OCI-LY7 (cell line): ENCODE data around the gene MAPK12. TPM values are rescaled to one million over a fixed set of nuclear protein-coding genes. Genes with fewer than 3 reads are reported as not detected.

ENCODE experiments used
- BruUV-seq: library from RNA; stranded (reverse); fragments of 400-500 nt; replicated peaks from 2 replicates; lab custom pipeline; 2021; lab: Mats Ljungman, UMichigan
- CTCF ChIA-PET: fragments of 300-600 bp; sonication (Branson Sonifier 250); formaldehyde crosslinking; loops from one replicate; lab custom pipeline; 2022; ENCODE audit warnings: antibody characterized with exemption; ENCODE audit not compliant: unreplicated experiment; lab: Charles Lee
- POLR2A ChIA-PET: fragments of 300-600 bp; sonication (Branson Sonifier 250); formaldehyde crosslinking; loops from one replicate; lab custom pipeline; 2022; ENCODE audit warnings: antibody characterized with exemption; lab: Charles Lee
- DNase-seq: peaks from one replicate; pipeline ENCODE4 v3.0.0-alpha.2; 2015; ENCODE audit warnings: low spot score
- H2AFZ ChIP-seq: fragments of 200-600 bp; sonication (generic), shearing (Covaris generic); 2 replicates; pipeline ENCODE4 v1.6.1; 2014; ENCODE audit warnings: mild to moderate bottlenecking, antibody characterized with exemption, low read length, moderate library complexity
- H3K27ac ChIP-seq: fragments of 200-600 bp; sonication (generic); 2 replicates; pipeline ENCODE4 v1.5.1; 2014; ENCODE audit warnings: mixed run types, low read depth, mild to moderate bottlenecking, moderate library complexity, low read length, inconsistent platforms; ENCODE audit not compliant: poor library complexity, severe bottlenecking
- H3K36me3 ChIP-seq: fragments of 200-600 bp; sonication (generic); 2 replicates; pipeline ENCODE4 v1.6.1; 2014; ENCODE audit warnings: mild to moderate bottlenecking, antibody characterized with exemption, low read length, moderate library complexity, mixed read lengths; ENCODE audit not compliant: insufficient read depth
- H3K4me1 ChIP-seq: fragments of 200-600 bp; sonication (generic); 2 replicates; pipeline ENCODE4 v1.5.1; 2014; ENCODE audit warnings: mild to moderate bottlenecking, low read length; ENCODE audit not compliant: insufficient read depth, poor library complexity, severe bottlenecking
- H3K4me2 ChIP-seq: fragments of 200-600 bp; sonication (generic); 2 replicates; pipeline ENCODE4 v1.6.1; 2014; ENCODE audit warnings: mild to moderate bottlenecking, low read length
- H3K4me3 ChIP-seq: fragments of 200-600 bp; sonication (generic); 2 replicates; pipeline ENCODE4 v1.5.1; 2014; ENCODE audit warnings: mild to moderate bottlenecking, low read depth, low read length; ENCODE audit not compliant: poor library complexity, severe bottlenecking
- H3K79me2 ChIP-seq: fragments of 200-600 bp; sonication (generic); 2 replicates; pipeline ENCODE4 v1.6.1; 2016; ENCODE audit warnings: low read depth, mild to moderate bottlenecking, low read length, moderate library complexity, mixed read lengths; ENCODE audit not compliant: insufficient read depth
- H3K9me2 ChIP-seq: fragments of 200-600 bp; sonication (generic); 2 replicates; pipeline ENCODE4 v1.6.1; 2016; ENCODE audit warnings: mild to moderate bottlenecking, low read length, mixed read lengths; ENCODE audit not compliant: insufficient read depth
- H3K9me3 ChIP-seq: fragments of 200-600 bp; sonication (generic); 2 replicates; pipeline ENCODE4 v1.6.1; 2014; ENCODE audit warnings: mild to moderate bottlenecking, mixed run types, low read length, mixed read lengths
- H4K20me1 ChIP-seq: fragments of 200-600 bp; sonication (generic); 2 replicates; pipeline ENCODE4 v1.6.1; 2014; ENCODE audit warnings: mild to moderate bottlenecking, antibody characterized with exemption, low read length, moderate library complexity, mixed read lengths; ENCODE audit not compliant: insufficient read depth
- EZH2phosphoT487 ChIP-seq: fragments of 200-600 bp; sonication (generic); IDR thresholded peaks from 2 replicates; pipeline ENCODE4 v1.6.1; 2018; ENCODE audit warnings: low read depth, borderline replicate concordance, mild to moderate bottlenecking, mixed run types, antibody characterized with exemption, low read length, moderate library complexity, mixed read lengths
- intact Hi-C: fragments of 100-400 bp; cut with micrococcal nuclease; formaldehyde crosslinking; loops from one replicate; pipeline ENCODE4 v1.10.0; 2022; ENCODE audit not compliant: unreplicated experiment
- total RNA-seq, 2 experiments: library from RNA; depleted of rRNA in 1 of 2; stranded (reverse); fragments of >200 nt in 1 of 2; shearing (Covaris generic) in 1 of 2; gene quantifications; 2 replicates each; pipeline ENCODE4 v1.2.3, GENCODE V29; 2014 to 2022
- TF ChIP-seq, protein P1 (sequence below): fragments of 200-600 bp; sonication (generic); conservative IDR thresholded peaks from 2 replicates; pipeline ENCODE4 v1.5.1; 2014; ENCODE audit warnings: mild to moderate bottlenecking, antibody characterized with exemption, low read length, moderate library complexity, mixed read lengths

Gene MAPK12
- total RNA-seq, 2 experiments from 2014 or later = 84.9 to 93.6 TPM

- no peaks in the 10 kb centered on the region for H3K9me3 ChIP-seq
- H3K4me1 ChIP-seq = peaks cover 28% of the 10 kb centered on the region
- H3K36me3 ChIP-seq = peaks cover 37% of the 10 kb centered on the region
- intact Hi-C loops = loop anchor here (5.0 kb wide), 3 partner anchors 89 to 369 kb away; partner anchors contain the start of genes CHKB and PPP6R2
- no TSS peak for BruUV-seq
- H3K27ac ChIP-seq = no peak overlapping the region
- no peaks in the 10 kb centered on the region for H4K20me1 ChIP-seq
- no peak overlapping the region for H2AFZ ChIP-seq
- DNase-seq = no peak
- H3K4me2 ChIP-seq = no peak overlapping the region
- no peaks in the 10 kb centered on the region for H3K9me2 ChIP-seq
- ChIA-PET CTCF (interaction anchor here (0.7 to 1.0 kb wide), 4 partner anchors 27 to 272 kb away, joined by 3 to 6 read pairs (median 4); partner anchors contain the start of gene SCO2), POLR2A (no interaction called here)
- TF ChIP-seq, protein P1, sequence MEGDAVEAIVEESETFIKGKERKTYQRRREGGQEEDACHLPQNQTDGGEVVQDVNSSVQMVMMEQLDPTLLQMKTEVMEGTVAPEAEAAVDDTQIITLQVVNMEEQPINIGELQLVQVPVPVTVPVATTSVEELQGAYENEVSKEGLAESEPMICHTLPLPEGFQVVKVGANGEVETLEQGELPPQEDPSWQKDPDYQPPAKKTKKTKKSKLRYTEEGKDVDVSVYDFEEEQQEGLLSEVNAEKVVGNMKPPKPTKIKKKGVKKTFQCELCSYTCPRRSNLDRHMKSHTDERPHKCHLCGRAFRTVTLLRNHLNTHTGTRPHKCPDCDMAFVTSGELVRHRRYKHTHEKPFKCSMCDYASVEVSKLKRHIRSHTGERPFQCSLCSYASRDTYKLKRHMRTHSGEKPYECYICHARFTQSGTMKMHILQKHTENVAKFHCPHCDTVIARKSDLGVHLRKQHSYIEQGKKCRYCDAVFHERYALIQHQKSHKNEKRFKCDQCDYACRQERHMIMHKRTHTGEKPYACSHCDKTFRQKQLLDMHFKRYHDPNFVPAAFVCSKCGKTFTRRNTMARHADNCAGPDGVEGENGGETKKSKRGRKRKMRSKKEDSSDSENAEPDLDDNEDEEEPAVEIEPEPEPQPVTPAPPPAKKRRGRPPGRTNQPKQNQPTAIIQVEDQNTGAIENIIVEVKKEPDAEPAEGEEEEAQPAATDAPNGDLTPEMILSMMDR = no peak
- TF ChIP-seq EZH2phosphoT487 = no peak
- H3K4me3 ChIP-seq = no peak overlapping the region
- H3K79me2 ChIP-seq = no peaks in the 10 kb centered on the region
Measured at GRCh38 chr22:50253046-50253915, 8.2 kb downstream of the MAPK12 start.

- H3K36me3 ChIP-seq = peaks cover 31% of the 10 kb centered on the region
- H2AFZ ChIP-seq = no peak overlapping the region
- no peaks in the 10 kb centered on the region for H3K79me2 ChIP-seq
- ChIA-PET POLR2A (interaction anchor here (1.2 kb wide), 1 partner anchor 65 kb away, joined by 3 read pairs; no protein-coding TSS in a partner anchor), CTCF (interaction anchor here (0.7 to 1.0 kb wide), 4 partner anchors 28 to 273 kb away, joined by 3 to 6 read pairs (median 4); partner anchors contain the start of gene SCO2)
- no peak overlapping the region for H3K4me3 ChIP-seq
- H3K4me1 ChIP-seq = peaks cover 37% of the 10 kb centered on the region
- BruUV-seq = no TSS peak
- 0 out of 2 replicates have a peak overlapping the region, but pooled peaks have one; percentile 94 for H3K4me2 ChIP-seq
- peak overlapping the region; percentile 62 for H3K27ac ChIP-seq
- TF ChIP-seq, protein P1 = peak; percentile 79
- no peak for TF ChIP-seq EZH2phosphoT487
- intact Hi-C loops = loop anchor here (5.0 kb wide), 3 partner anchors 90 to 370 kb away; partner anchors contain the start of genes CHKB and PPP6R2
- no peaks in the 10 kb centered on the region for H4K20me1 ChIP-seq
- H3K9me2 ChIP-seq = no peaks in the 10 kb centered on the region
- H3K9me3 ChIP-seq = no peaks in the 10 kb centered on the region
- peak; percentile 68 for DNase-seq
Measured at GRCh38 chr22:50252082-50253045, 9.1 kb downstream of the MAPK12 start.
